Neural cell (in vitro differentiated cells): ENCODE results near the gene RLF. TPM values are rescaled to one million over a fixed set of nuclear protein-coding genes. Genes with fewer than 3 reads are reported as not detected.

Source experiments
- H2AFZ ChIP-seq: fragments of 200-600, 300-800 bp; sonication (generic), shearing (Covaris generic); 2 replicates; pipeline ENCODE4 v1.6.0; 2014; ENCODE audit warnings: low read depth, mild to moderate bottlenecking, antibody characterized with exemption, low read length, moderate library complexity
- H3F3A ChIP-seq: fragments of 200-600 bp; shearing (Covaris generic); 2 replicates; pipeline ENCODE4 v1.6.1; 2016; ENCODE audit warnings: mild to moderate bottlenecking, moderate library complexity, mixed read lengths, antibody characterized with exemption, low read length; ENCODE audit not compliant: insufficient read depth, poor library complexity, severe bottlenecking
- H3K27ac ChIP-seq: fragments of 200-600, 300-800 bp; sonication (generic), shearing (Covaris generic); 2 replicates; pipeline ENCODE4 v1.5.1; 2014; ENCODE audit warnings: mild to moderate bottlenecking, low read length, moderate library complexity
- H3K27me3 ChIP-seq: fragments of 300-800, 200-600 bp; sonication (generic), shearing (Covaris generic); 2 replicates; pipeline ENCODE4 v1.6.0; 2014; ENCODE audit warnings: mild to moderate bottlenecking, low read depth, low read length, moderate library complexity; ENCODE audit not compliant: insufficient read depth
- H3K36me3 ChIP-seq: fragments of 300-800, 200-600 bp; sonication (generic), shearing (Covaris generic); 2 replicates; pipeline ENCODE4 v1.5.1; 2014; ENCODE audit warnings: mild to moderate bottlenecking, antibody characterized with exemption, low read length, moderate library complexity; ENCODE audit not compliant: insufficient read depth
- H3K4me2 ChIP-seq: fragments of 300-800, 200-600 bp; sonication (generic), shearing (Covaris generic); 2 replicates; pipeline ENCODE4 v1.6.0; 2014; ENCODE audit warnings: mild to moderate bottlenecking, low read length
- H3K4me3 ChIP-seq: fragments of 300-800, 200-600 bp; sonication (generic), shearing (Covaris generic); 2 replicates; pipeline ENCODE4 v1.5.1; 2014; ENCODE audit warnings: mild to moderate bottlenecking, low read length, moderate library complexity
- H3K79me2 ChIP-seq: fragments of 200-600 bp; shearing (Covaris generic); replicated peaks from 2 replicates; pipeline ENCODE4 v1.6.0; 2014; ENCODE audit warnings: mild to moderate bottlenecking, low read length, moderate library complexity; ENCODE audit not compliant: insufficient read depth
- H3K9ac ChIP-seq: fragments of 300-800, 200-600 bp; sonication (generic), shearing (Covaris generic); 2 replicates; pipeline ENCODE4 v1.6.1; 2016; ENCODE audit warnings: mild to moderate bottlenecking, low read length, mixed read lengths
- H3K9me2 ChIP-seq: fragments of 200-600 bp; shearing (Covaris generic); 2 replicates; pipeline ENCODE4 v1.6.1; 2016; ENCODE audit warnings: mild to moderate bottlenecking, low read length, mixed read lengths; ENCODE audit not compliant: insufficient read depth
- H3K9me3 ChIP-seq: fragments of 200-600, 300-800 bp; sonication (generic), shearing (Covaris generic); 2 replicates; pipeline ENCODE4 v1.6.1; 2016; ENCODE audit warnings: mild to moderate bottlenecking, mixed run types, low read length, moderate library complexity, mixed read lengths
- H4K20me1 ChIP-seq: fragments of 200-600 bp; shearing (Covaris generic); 2 replicates; pipeline ENCODE4 v1.6.1; 2016; ENCODE audit warnings: mild to moderate bottlenecking, mixed run types; ENCODE audit not compliant: insufficient read depth
- EP300 ChIP-seq: fragments of 450-650 bp; conservative IDR thresholded peaks from 2 replicates; pipeline ENCODE4 v1.6.1; 2014; ENCODE audit warnings: antibody characterized with exemption, mild to moderate bottlenecking, moderate library complexity; ENCODE audit not compliant: poor library complexity, severe bottlenecking
- EZH2 ChIP-seq: fragments of 200-600, 300-800 bp; shearing (Covaris generic), sonication (generic); IDR thresholded peaks from 2 replicates; pipeline ENCODE4 v1.6.1; 2014; ENCODE audit warnings: antibody characterized with exemption, low read length, borderline replicate concordance, mild to moderate bottlenecking; ENCODE audit not compliant: insufficient read depth, poor library complexity, severe bottlenecking
- MXI1 ChIP-seq: fragments of 450-650 bp; conservative IDR thresholded peaks from 2 replicates; pipeline ENCODE4 v1.6.1; 2014; ENCODE audit warnings: antibody characterized with exemption, mild to moderate bottlenecking; ENCODE audit not compliant: poor library complexity, severe bottlenecking
- POLR2AphosphoS5 ChIP-seq: IDR thresholded peaks from 2 replicates; pipeline ENCODE4 v1.6.1; 2012
- RAD21 ChIP-seq: fragments of 450-650 bp; conservative IDR thresholded peaks from 2 replicates; pipeline ENCODE4 v1.6.1; 2014; ENCODE audit warnings: antibody characterized with exemption, mild to moderate bottlenecking, moderate library complexity
- SMC3 ChIP-seq: fragments of 450-650 bp; conservative IDR thresholded peaks from 2 replicates; pipeline ENCODE4 v1.6.1; 2014; ENCODE audit warnings: antibody characterized with exemption, mild to moderate bottlenecking, moderate library complexity; ENCODE audit not compliant: poor library complexity
- TAF1 ChIP-seq: IDR thresholded peaks from 2 replicates; pipeline ENCODE4 v1.6.1; 2012; ENCODE audit warnings: low read depth
- polyA plus RNA-seq: library from polyadenylated mRNA; depleted of rRNA; stranded (reverse); fragments of >200 nt; gene quantifications from 2 replicates; pipeline ENCODE4 v1.2.3, GENCODE V29; 2014
- TF ChIP-seq, protein P1 (sequence below): IDR thresholded peaks from 2 replicates; pipeline ENCODE4 v1.6.1; 2012; ENCODE audit warnings: borderline replicate concordance
- TF ChIP-seq, protein P2 (sequence below): fragments of 450-650 bp; IDR thresholded peaks from 2 replicates; pipeline ENCODE4 v1.5.1; 2014; ENCODE audit warnings: antibody characterized with exemption, mild to moderate bottlenecking, moderate library complexity; ENCODE audit not compliant: poor library complexity, severe bottlenecking

The RLF gene
- polyA plus RNA-seq, 1 donor from 2014 or later = 23.4 TPM

DNA sequence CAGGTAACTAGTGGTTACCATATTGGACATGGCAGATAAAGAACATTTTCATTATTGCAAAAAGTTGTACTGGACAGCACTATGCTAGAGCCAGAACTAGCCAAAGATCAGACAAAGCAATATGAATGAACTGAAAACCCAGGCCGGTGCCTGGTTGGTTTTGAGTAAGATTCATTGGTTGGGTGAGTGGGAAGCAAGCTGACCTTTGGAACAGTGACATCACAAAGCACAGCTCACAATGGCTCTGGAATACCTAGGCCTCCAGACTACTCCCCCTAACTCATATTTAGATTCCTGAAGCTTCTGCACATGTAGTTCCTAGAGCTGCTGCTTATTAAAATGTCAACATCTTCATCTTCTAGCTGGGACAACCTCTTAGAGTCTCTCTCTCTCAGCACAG lies 86.5 kb downstream of the RLF start, which contains the start of gene TMCO2 (continued):
- TF ChIP-seq POLR2AphosphoS5 = no peak

DNA sequence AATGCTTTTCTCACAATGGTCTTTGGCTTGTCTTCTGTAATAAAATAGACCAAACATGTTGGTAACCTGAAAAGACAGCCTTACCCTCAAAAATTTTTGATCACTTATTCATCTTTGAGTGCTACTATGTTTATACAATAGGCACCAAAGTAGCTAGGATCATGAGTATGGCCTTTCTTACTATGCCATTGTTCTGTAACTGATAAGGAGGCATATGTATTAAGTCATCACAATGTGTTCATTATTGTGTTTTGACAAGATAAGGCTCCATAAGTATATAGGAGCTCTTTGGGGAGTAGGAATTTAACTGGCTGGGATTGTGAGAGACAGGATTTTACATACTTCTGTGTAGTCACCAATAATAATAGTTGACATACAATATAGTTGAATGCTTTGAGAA lies 87.2 kb downstream of the RLF start:
- H3K9ac ChIP-seq = no peak overlapping the region
- no peaks in the 10 kb centered on the region for H4K20me1 ChIP-seq
- no peak overlapping the region for H3K4me3 ChIP-seq
- H3K9me3 ChIP-seq = no peaks in the 10 kb centered on the region
- H3K36me3 ChIP-seq = no peaks in the 10 kb centered on the region
- TF ChIP-seq EP300 (no peak), POLR2AphosphoS5 (no peak), TAF1 (no peak), MXI1 (no peak), RAD21 (no peak), SMC3 (no peak), EZH2 (no peak)
- TF ChIP-seq, protein P1, sequence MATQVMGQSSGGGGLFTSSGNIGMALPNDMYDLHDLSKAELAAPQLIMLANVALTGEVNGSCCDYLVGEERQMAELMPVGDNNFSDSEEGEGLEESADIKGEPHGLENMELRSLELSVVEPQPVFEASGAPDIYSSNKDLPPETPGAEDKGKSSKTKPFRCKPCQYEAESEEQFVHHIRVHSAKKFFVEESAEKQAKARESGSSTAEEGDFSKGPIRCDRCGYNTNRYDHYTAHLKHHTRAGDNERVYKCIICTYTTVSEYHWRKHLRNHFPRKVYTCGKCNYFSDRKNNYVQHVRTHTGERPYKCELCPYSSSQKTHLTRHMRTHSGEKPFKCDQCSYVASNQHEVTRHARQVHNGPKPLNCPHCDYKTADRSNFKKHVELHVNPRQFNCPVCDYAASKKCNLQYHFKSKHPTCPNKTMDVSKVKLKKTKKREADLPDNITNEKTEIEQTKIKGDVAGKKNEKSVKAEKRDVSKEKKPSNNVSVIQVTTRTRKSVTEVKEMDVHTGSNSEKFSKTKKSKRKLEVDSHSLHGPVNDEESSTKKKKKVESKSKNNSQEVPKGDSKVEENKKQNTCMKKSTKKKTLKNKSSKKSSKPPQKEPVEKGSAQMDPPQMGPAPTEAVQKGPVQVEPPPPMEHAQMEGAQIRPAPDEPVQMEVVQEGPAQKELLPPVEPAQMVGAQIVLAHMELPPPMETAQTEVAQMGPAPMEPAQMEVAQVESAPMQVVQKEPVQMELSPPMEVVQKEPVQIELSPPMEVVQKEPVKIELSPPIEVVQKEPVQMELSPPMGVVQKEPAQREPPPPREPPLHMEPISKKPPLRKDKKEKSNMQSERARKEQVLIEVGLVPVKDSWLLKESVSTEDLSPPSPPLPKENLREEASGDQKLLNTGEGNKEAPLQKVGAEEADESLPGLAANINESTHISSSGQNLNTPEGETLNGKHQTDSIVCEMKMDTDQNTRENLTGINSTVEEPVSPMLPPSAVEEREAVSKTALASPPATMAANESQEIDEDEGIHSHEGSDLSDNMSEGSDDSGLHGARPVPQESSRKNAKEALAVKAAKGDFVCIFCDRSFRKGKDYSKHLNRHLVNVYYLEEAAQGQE = no peak
- TF ChIP-seq, protein P2, sequence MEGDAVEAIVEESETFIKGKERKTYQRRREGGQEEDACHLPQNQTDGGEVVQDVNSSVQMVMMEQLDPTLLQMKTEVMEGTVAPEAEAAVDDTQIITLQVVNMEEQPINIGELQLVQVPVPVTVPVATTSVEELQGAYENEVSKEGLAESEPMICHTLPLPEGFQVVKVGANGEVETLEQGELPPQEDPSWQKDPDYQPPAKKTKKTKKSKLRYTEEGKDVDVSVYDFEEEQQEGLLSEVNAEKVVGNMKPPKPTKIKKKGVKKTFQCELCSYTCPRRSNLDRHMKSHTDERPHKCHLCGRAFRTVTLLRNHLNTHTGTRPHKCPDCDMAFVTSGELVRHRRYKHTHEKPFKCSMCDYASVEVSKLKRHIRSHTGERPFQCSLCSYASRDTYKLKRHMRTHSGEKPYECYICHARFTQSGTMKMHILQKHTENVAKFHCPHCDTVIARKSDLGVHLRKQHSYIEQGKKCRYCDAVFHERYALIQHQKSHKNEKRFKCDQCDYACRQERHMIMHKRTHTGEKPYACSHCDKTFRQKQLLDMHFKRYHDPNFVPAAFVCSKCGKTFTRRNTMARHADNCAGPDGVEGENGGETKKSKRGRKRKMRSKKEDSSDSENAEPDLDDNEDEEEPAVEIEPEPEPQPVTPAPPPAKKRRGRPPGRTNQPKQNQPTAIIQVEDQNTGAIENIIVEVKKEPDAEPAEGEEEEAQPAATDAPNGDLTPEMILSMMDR = no peak
- H3F3A ChIP-seq = no peaks in the 10 kb centered on the region
- H3K27ac ChIP-seq = no peak overlapping the region
- no peak overlapping the region for H2AFZ ChIP-seq
- H3K79me2 ChIP-seq = no peaks in the 10 kb centered on the region
- no peak overlapping the region for H3K4me2 ChIP-seq
- no peaks in the 10 kb centered on the region for H3K9me2 ChIP-seq
- H3K27me3 ChIP-seq = no peaks in the 10 kb centered on the region

DNA sequence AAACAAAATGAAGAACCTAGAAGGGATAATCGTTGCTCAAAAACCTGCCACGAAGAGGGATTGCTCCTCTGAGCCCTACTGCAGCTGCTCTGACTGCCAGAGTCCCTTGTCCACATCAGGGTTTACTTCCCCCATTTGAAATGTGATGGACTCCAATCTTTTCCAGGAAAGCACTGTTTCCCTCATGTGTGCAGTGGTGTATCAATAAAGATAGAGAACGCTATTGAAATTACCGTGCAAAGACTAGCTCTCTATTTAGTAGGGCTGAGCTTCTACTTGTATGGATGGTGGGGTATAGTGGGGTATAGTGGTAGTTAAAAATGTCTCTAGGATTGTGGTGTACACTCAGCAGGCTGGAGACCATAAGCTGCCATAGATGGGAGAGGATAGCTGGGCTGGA lies 90.3 kb downstream of the RLF start:
- no peak overlapping the region for H2AFZ ChIP-seq

More for the DNA sequence above, 90.3 kb downstream of the RLF start:
- no peaks in the 10 kb centered on the region for H3K9me2 ChIP-seq
- H3K27me3 ChIP-seq = no peaks in the 10 kb centered on the region
- H3K9ac ChIP-seq = no peak overlapping the region
- no peaks in the 10 kb centered on the region for H3F3A ChIP-seq
- TF ChIP-seq, protein P2 = no peak
- TF ChIP-seq MXI1 (no peak), SMC3 (no peak), EP300 (no peak), TAF1 (no peak), EZH2 (no peak), POLR2AphosphoS5 (no peak), RAD21 (no peak)
- TF ChIP-seq, protein P1 = no peak
- H3K4me2 ChIP-seq = no peak overlapping the region
- H3K79me2 ChIP-seq = peaks cover 10% of the 10 kb centered on the region
- no peaks in the 10 kb centered on the region for H3K9me3 ChIP-seq
- no peak overlapping the region for H3K27ac ChIP-seq
- no peaks in the 10 kb centered on the region for H4K20me1 ChIP-seq
- H3K4me3 ChIP-seq = no peak overlapping the region
- no peaks in the 10 kb centered on the region for H3K36me3 ChIP-seq
